ENCODE data around the gene DNAJC15.

The DNAJC15 gene

DNA sequence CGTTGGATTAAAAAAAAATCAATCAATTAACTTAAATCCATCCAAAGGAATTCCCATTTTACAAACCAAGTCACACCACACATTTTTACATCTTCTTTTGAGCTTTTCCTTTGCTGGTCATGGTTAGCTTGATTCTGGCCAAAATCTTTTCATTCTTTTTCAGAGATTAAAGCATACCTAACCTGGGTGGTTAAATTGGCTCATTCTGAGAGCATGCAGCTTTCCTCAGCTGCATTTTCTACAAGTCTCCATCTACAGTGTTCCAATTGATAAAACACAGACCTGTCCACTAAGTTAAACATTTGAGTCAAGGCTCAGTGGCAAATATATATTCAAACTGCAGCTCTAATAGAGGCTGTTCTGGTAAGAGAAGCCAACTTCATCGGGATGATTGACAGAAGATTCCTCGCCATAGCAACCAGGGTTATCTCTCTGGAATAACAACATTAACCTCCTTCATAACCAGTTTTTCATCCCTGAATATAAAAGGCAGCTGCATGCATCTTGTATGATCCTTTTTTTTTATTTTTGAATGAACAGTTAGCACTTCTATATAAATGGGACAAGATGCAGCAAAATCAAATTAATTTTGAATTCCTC lies 106.2 kb downstream of the DNAJC15 start:
- TF ChIP-seq TAF1 (IDR thresholded peaks at IDR 0.05; ENCODE audit: borderline replicate concordance, insufficient read depth, low read length) (no peak), SIN3A (IDR thresholded peaks at IDR 0.05; ENCODE audit: borderline replicate concordance, insufficient read depth, low read length) (no peak), POLR2AphosphoS5 (IDR thresholded peaks at IDR 0.05; ENCODE audit: low read depth, low read length) (no peak), FOXP2 (optimal IDR thresholded peaks at IDR 0.05; ENCODE audit: borderline replicate concordance, extremely low read depth, extremely low read length, insufficient read depth) (no peak)
- TF ChIP-seq, protein P1, sequence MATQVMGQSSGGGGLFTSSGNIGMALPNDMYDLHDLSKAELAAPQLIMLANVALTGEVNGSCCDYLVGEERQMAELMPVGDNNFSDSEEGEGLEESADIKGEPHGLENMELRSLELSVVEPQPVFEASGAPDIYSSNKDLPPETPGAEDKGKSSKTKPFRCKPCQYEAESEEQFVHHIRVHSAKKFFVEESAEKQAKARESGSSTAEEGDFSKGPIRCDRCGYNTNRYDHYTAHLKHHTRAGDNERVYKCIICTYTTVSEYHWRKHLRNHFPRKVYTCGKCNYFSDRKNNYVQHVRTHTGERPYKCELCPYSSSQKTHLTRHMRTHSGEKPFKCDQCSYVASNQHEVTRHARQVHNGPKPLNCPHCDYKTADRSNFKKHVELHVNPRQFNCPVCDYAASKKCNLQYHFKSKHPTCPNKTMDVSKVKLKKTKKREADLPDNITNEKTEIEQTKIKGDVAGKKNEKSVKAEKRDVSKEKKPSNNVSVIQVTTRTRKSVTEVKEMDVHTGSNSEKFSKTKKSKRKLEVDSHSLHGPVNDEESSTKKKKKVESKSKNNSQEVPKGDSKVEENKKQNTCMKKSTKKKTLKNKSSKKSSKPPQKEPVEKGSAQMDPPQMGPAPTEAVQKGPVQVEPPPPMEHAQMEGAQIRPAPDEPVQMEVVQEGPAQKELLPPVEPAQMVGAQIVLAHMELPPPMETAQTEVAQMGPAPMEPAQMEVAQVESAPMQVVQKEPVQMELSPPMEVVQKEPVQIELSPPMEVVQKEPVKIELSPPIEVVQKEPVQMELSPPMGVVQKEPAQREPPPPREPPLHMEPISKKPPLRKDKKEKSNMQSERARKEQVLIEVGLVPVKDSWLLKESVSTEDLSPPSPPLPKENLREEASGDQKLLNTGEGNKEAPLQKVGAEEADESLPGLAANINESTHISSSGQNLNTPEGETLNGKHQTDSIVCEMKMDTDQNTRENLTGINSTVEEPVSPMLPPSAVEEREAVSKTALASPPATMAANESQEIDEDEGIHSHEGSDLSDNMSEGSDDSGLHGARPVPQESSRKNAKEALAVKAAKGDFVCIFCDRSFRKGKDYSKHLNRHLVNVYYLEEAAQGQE (IDR thresholded peaks at IDR 0.05; ENCODE audit: insufficient read depth in 1 of 2, low read depth in 2 of 2, low read length in 2 of 2), result no peak

DNA sequence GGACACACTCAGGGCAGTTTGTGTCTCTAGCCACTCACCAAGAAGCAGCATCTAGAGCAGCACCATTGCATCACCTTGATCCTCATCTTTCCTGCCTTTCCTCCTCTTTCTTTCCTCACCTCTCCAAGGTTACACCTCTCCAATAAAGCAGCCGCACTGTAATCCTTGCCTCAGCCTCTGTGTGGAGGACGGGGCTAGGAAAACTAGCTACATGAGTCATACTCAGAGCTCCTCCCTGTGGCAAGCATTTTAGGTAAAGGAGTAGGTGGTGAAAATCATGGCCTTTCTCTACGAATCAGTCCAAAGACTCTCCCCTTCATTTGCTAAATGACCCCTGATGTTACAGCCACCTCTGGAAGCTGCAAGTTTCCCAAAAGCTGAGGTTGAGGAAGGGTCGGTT lies 108.9 kb downstream of the DNAJC15 start:
- no peak for TF ChIP-seq FOXP2 (optimal IDR thresholded peaks at IDR 0.05; ENCODE audit: borderline replicate concordance, extremely low read depth, extremely low read length, insufficient read depth)
- no peak for TF ChIP-seq POLR2AphosphoS5 (IDR thresholded peaks at IDR 0.05; ENCODE audit: low read depth, low read length)
- no peak for TF ChIP-seq SIN3A (IDR thresholded peaks at IDR 0.05; ENCODE audit: borderline replicate concordance, insufficient read depth, low read length)
- TF ChIP-seq TAF1 (IDR thresholded peaks at IDR 0.05; ENCODE audit: borderline replicate concordance, insufficient read depth, low read length), result no peak
- TF ChIP-seq, protein P1 (IDR thresholded peaks at IDR 0.05; ENCODE audit: insufficient read depth in 1 of 2, low read depth in 2 of 2, low read length in 2 of 2), result no peak

DNA sequence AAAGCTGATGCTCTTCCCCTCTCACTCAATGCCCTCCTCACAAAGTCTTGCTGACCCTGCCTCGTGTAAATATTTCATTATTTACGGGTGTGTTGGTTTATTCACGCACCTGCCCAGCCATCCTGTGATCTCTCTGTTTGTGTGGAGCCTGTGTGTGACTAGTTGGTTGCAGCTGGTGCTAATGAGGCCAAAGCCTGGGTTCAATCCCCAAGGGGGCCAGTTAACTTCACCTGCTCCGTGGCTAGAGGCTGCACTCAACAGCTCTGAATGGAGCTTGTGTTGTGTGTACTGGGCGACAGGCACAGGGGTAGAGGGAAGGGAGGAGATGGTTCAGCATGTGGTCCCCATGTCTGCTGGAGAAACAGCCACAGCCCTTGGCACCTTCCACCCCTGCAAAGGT lies 109.5 kb downstream of the DNAJC15 start:
- TF ChIP-seq FOXP2 (optimal IDR thresholded peaks at IDR 0.05; ENCODE audit: borderline replicate concordance, extremely low read depth, extremely low read length, insufficient read depth) (no peak), SIN3A (IDR thresholded peaks at IDR 0.05; ENCODE audit: borderline replicate concordance, insufficient read depth, low read length) (no peak), POLR2AphosphoS5 (IDR thresholded peaks at IDR 0.05; ENCODE audit: low read depth, low read length) (no peak), TAF1 (IDR thresholded peaks at IDR 0.05; ENCODE audit: borderline replicate concordance, insufficient read depth, low read length) (no peak)
- TF ChIP-seq, protein P1 (IDR thresholded peaks at IDR 0.05; ENCODE audit: insufficient read depth in 1 of 2, low read depth in 2 of 2, low read length in 2 of 2), result no peak

DNA sequence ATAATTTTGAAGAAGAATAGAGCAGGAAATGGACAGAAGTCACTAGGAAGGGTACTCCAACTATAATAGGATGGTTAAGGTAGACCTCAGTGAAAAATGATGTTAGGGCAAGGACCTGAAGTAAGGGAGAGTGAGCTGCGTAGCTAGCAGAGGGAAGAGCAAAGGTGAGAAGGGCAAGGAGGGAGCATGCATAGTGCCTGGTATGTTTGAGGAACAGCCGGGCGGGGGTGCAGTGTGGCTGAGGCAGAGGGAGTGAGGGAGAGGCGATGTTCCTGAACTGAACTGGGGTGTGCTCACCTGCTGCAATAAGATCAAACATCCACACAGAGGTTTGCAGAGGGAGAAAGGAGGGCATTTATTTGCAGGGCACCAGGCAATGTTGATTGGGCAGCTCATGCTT lies 110.4 kb downstream of the DNAJC15 start:
- no peak for TF ChIP-seq POLR2AphosphoS5 (IDR thresholded peaks at IDR 0.05; ENCODE audit: low read depth, low read length)
- TF ChIP-seq SIN3A (IDR thresholded peaks at IDR 0.05; ENCODE audit: borderline replicate concordance, insufficient read depth, low read length), result no peak
- no peak for TF ChIP-seq TAF1 (IDR thresholded peaks at IDR 0.05; ENCODE audit: borderline replicate concordance, insufficient read depth, low read length)
- TF ChIP-seq, protein P1 (IDR thresholded peaks at IDR 0.05; ENCODE audit: insufficient read depth in 1 of 2, low read depth in 2 of 2, low read length in 2 of 2), result no peak
- no peak for TF ChIP-seq FOXP2 (optimal IDR thresholded peaks at IDR 0.05; ENCODE audit: borderline replicate concordance, extremely low read depth, extremely low read length, insufficient read depth)
